GM20000 (cell line): ENCODE measurements around the gene TIFAB.

Experiments used
- DNase-seq: peaks from one replicate; pipeline ENCODE4 v3.0.0; 2012; ENCODE audit warnings: low spot score
- TF ChIP-seq, protein P1 (sequence below): IDR thresholded peaks from 2 replicates; pipeline ENCODE4 v1.5.1; 2012; ENCODE audit warnings: mild to moderate bottlenecking, control low read depth; ENCODE audit errors: extremely low read depth, missing control alignments

Gene TIFAB

DNA sequence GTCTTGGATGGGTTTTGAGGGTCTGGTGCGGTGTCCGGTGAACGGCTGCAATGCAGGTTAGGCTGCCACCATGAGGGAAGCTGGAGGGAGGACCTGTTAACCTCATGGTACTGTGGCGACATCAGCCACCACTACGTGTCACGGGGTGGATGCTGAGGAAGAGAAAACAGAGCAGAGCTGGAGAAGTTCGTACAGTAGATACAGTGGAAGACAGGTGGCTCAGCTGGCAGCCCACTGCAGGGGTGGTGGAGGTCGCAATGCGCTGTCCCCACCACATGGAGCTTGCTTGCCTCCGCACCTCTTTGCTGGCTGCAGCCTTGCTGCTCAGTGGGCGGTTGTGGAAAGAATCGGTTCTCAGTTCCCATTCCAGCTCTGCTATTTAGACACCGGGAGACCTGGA is 7.8 kb downstream of the TIFAB start:
- TF ChIP-seq, protein P1, sequence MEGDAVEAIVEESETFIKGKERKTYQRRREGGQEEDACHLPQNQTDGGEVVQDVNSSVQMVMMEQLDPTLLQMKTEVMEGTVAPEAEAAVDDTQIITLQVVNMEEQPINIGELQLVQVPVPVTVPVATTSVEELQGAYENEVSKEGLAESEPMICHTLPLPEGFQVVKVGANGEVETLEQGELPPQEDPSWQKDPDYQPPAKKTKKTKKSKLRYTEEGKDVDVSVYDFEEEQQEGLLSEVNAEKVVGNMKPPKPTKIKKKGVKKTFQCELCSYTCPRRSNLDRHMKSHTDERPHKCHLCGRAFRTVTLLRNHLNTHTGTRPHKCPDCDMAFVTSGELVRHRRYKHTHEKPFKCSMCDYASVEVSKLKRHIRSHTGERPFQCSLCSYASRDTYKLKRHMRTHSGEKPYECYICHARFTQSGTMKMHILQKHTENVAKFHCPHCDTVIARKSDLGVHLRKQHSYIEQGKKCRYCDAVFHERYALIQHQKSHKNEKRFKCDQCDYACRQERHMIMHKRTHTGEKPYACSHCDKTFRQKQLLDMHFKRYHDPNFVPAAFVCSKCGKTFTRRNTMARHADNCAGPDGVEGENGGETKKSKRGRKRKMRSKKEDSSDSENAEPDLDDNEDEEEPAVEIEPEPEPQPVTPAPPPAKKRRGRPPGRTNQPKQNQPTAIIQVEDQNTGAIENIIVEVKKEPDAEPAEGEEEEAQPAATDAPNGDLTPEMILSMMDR, result no peak
- DNase-seq, result no peak

GRCh38 chr5:135443161-135443960 is 8.8 kb downstream of the TIFAB start:
- DNase-seq, result no peak

DNA sequence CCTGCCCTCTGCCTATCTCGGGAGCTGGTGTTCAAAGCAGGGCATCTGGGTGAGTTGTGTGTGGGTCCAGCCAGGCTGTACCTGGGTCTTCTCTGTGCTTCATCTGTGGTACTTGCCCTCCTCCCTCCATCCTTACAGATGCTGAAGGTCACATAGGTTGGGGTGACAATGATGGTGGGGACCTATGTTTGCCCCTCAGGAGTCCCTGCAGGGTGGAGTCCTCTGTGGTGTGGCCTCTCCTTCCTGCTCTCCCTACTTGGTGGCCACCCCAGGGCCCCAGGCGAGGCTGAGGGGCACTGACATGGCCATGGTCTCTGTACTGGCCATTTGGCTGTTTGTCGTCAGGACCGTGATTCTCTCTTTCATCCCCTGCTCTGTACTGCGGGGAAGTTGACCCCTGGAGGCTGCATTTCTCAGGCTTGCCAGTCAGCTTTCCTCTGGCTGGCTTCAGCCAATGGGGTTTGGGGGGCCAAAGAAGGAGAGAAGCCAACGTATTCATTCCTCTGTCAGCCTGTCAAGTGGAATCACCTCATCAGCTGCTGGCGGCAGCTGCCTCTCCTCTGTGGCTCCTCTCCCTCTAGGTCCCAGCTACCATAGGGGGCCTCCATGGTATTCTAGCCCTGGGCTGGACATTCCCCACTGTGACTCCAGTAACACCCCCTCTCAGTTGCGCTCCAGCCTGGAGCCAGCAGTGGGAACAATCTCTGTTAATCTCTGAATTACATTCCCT is 9.6 kb downstream of the TIFAB start:
- TF ChIP-seq, protein P1, result no peak
- DNase-seq, result no peak

More at GRCh38 chr5:135443161-135443960, 8.8 kb downstream of the TIFAB start:
- TF ChIP-seq, protein P1, result no peak

DNA sequence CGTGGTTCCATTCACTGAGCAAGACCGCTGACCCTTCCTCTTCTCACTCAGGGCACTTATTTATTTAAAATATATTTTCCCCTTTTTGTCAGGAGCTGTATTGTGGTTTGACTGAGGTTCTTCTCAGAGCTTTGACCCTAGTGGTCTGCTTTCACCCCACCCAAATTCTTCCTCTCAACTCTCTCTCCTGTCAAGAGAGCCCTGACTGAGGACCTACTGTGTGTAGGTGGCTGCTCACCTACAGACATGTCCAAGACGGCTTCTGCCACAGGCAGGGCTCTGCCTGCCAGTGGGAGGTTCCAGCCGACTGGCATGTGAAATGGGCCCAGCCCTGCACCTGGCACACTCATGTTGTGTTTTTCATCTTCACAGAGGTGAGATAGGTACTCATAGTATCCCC is 10.2 kb downstream of the TIFAB start:
- no peak for DNase-seq
- TF ChIP-seq, protein P1, result no peak

GRCh38 chr5:135441350-135441831 is 10.8 kb downstream of the TIFAB start:
- no peak for DNase-seq
- TF ChIP-seq, protein P1, result no peak

DNA sequence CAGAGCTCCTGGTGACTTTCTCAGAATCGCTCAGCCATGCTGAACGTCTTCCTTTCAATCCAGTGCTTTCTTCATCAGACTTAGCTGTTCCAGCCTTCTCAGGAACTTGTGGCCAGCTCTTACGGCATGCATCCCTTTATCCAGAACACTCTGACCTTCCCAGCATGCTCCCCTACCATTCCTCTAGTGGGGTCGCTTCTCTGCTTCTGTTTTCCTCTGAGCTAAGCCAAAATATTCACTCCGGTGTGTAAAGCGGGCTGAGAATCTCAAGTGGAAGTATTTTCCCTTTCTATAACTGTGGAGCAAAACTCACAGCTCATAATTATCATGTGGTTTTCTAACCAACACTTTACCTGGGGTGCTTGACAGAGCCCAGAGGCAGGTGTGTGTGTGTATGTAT is 11.2 kb downstream of the TIFAB start:
- DNase-seq, result no peak
- TF ChIP-seq, protein P1, result no peak
